Sciatic nerve (tissue), 2 donors: ENCODE measurements around the gene AKR7A2. TPM values are rescaled to one million over a fixed set of nuclear protein-coding genes. Genes with fewer than 3 reads are reported as not detected.

Source experiments
- ATAC-seq: fragments of 200-7000 bp; cut with Tn5 transposase; one replicate; pipeline ENCODE4 v1.9.1; 2020; ENCODE audit warnings: mild to moderate bottlenecking, moderate library complexity
- DNase-seq: peaks from one replicate; pipeline ENCODE4 v3.0.0-alpha.2; 2020; ENCODE audit warnings: low spot score
- intact Hi-C: fragments of 100-400 bp; cut with DNase I; formaldehyde crosslinking; loops from one replicate; pipeline ENCODE4 v1.14.2; 2022
- total RNA-seq: library from RNA; stranded (reverse); fragmentation: NEBNext Ultra II Directional; extraction: Animal tissue kit (Norgen Biotek cat#: 25700); gene quantifications from one replicate; pipeline ENCODE4 v1.2.1, GENCODE V29; 2021
- donor health status: DM: no; HTN: no; CAD: no.
- donor health status: DM: no; HTN: no; CAD: no.

AKR7A2 gene
- total RNA-seq: 35.8 TPM

GRCh38 chr1:19311931-19312781 is at the start of gene AKR7A2, which contains the start of gene SLC66A1:
Gene AKR7A2 (minus strand): TSS chr1:19312144. CDS start chr1:19312124, 20 bp downstream.
Gene SLC66A1 (plus strand): TSS chr1:19312326. CDS start chr1:19317678, 5,352 bp downstream.
- ATAC-seq (peak; percentile 97), DNase-seq (peak; percentile 93)
- intact Hi-C loops: no loop called here

DNA sequence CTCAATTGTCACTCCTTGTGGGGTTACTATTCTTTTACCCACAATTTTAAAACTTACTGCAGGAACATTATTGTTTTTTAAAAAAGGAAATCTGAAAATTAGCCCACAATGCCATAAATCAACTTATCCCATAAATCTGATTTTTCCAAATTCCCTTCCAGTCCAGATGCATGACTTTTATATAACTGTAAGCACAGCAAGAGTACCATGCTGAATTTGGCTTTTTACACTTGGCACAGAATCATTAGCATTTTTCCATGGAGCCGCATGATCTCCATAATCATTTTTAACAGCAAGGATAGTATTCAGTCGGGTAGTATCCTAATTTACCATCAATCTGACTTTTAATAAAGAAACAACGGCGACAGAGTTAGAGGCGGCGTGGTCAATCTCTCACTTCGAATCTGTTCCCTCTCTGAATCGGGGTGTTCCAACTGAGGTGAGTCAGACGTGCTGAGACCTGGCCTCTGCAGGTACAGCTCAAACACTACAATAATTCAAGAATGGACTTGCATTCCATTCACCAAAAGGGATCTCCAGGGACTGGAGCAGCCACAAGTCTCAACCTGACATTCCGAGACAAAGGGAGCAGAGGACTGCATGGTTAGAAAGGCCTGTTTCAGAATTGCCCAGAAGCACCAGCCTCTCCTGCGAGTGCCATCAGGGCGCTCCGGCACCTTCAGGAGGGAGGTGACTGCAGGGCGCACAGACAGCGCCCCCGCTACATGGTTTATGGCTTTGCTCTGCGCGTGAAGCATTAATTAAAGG is 49.1 kb upstream of the AKR7A2 start:
- DNase-seq (no peak), ATAC-seq (no peak)
- intact Hi-C loops: no loop called here

- no peak for ATAC-seq
- intact Hi-C loops: no loop called here
These were observed 48.5 kb upstream of the AKR7A2 start for GRCh38 chr1:19360432-19360831.

DNA sequence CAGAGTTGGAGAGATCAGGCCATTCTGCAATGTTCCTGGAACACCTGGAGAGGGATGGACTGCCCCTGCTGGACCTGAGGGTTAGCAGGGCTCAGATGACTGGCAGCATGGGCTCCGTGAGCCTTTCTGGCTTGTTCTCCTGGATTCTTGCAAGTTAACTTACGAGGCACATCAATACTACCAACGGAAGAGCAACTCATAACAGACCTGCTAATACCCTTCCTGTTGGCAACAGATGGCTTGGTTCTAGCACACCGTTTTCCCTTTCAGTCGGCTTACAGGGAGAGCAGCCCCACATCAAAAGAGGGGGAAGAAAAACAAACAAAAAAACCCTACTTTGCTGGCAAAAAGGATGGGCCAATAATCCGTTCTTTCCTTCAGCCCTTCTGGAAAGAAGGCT is 48.1 kb upstream of the AKR7A2 start:
- intact Hi-C loops: no loop called here
- DNase-seq (no peak), ATAC-seq (no peak)

More at GRCh38 chr1:19360432-19360831, 48.5 kb upstream of the AKR7A2 start:
- DNase-seq: no peak

- DNase-seq (no peak), ATAC-seq (no peak)
- intact Hi-C loops: no loop called here
These were observed 47.4 kb upstream of the AKR7A2 start for GRCh38 chr1:19359357-19359756.

DNA sequence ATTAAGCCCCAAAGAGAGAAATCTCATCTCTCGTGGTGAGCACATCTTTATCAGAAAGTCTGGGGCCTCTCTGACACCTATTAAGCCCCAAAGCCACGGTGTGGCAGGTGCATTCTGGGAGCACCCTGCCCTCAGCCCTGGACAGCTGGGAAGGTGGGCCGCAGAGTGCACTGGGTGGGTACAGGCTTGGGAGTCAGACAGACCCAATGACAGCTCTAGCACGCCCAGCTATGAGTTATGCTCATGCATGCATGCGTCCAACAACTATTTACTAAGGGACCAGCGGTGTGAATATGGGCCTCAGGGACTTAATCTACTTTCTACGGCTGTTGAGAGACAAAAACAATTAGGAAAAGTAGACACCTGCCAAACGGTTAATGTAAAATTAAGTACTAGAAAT is 46.8 kb upstream of the AKR7A2 start:
- ATAC-seq: no peak
- intact Hi-C loops: no loop called here
- DNase-seq: no peak

GRCh38 chr1:19357299-19357986 is 45.5 kb upstream of the AKR7A2 start:
- DNase-seq (no peak), ATAC-seq (no peak)
- intact Hi-C loops: no loop called here

- ATAC-seq (no peak), DNase-seq (no peak)
- intact Hi-C loops: no loop called here
These were observed 44.3 kb upstream of the AKR7A2 start for GRCh38 chr1:19356266-19356665.

GRCh38 chr1:19354531-19354981 is 42.6 kb upstream of the AKR7A2 start:
- intact Hi-C loops: no loop called here
- DNase-seq: no peak
- ATAC-seq: no peak

DNA sequence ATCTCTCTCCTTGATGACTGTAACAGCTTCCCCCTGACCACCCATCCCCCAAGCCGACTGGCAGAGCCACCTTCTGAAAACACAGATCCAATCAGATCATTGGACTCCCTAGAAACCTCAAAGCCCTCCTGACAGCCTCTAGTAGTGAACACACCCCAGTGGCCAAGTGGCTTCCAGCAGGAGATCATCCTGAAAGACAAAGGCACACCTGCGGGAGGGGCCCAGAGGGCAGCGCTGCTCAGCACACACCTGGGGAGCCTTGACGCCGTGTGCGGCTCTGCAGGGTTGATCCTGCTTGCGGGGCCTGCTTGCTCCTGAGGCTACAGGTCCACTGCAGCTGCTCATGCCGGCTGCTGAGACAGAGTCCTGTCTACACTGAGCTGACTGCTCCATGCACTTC is 41.7 kb upstream of the AKR7A2 start:
- intact Hi-C loops: no loop called here
- no peak for ATAC-seq

DNA sequence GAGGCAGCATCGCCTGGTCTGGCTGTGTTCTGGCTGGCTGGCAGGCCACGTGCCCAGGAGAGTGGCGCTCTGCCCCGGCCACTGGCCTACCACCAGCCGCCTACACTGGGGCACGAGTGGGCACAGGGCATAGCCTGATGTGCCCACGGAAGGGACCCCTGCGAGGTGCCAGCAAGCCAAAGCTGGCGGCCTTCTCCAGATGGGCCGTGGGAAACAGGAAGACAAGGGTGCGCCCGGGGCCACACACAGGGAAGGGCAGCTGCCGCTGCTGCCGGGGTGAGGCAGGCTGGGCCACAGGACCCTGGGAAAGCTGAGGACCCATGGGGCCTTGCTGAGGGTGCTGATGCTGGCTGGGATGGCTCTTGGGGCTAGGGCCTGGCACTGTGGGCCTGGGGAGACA is 40.9 kb upstream of the AKR7A2 start:
- peak; percentile 18 for ATAC-seq
- intact Hi-C loops: no loop called here
- DNase-seq: no peak

More for the DNA sequence above, 41.7 kb upstream of the AKR7A2 start:
- DNase-seq: no peak

GRCh38 chr1:19351873-19352272 is 39.9 kb upstream of the AKR7A2 start:
- ATAC-seq: peak; percentile 86
- peak; percentile 76 for DNase-seq
- intact Hi-C loops: no loop called here

- no peak for ATAC-seq
- intact Hi-C loops: no loop called here
- DNase-seq: no peak
These were observed 38.6 kb upstream of the AKR7A2 start for GRCh38 chr1:19350566-19350965.

- intact Hi-C loops: no loop called here
- no peak for DNase-seq
- no peak for ATAC-seq
These were observed 38.1 kb upstream of the AKR7A2 start for GRCh38 chr1:19349999-19350398.

- DNase-seq (no peak), ATAC-seq (no peak)
- intact Hi-C loops: no loop called here
These were observed 36.7 kb upstream of the AKR7A2 start for GRCh38 chr1:19348441-19349198.

GRCh38 chr1:19347533-19348172 is 35.7 kb upstream of the AKR7A2 start:
- ATAC-seq: no peak
- intact Hi-C loops: no loop called here
- no peak for DNase-seq

GRCh38 chr1:19346026-19346425 is 34.1 kb upstream of the AKR7A2 start:
- no peak for ATAC-seq
- DNase-seq: no peak
- intact Hi-C loops: no loop called here

- intact Hi-C loops: no loop called here
- no peak for ATAC-seq
- DNase-seq: no peak
These were observed 33.4 kb upstream of the AKR7A2 start for GRCh38 chr1:19345391-19345790.
